ENCODE results near the gene ANKRD27.
"Not testable (repeated sequence)": the region's sequence is repeated elsewhere in the genome, so short reads cannot be mapped to it uniquely, and the experiment has no call there.

ANKRD27 gene

GRCh38 chr19:32611161-32611560 lies 63.8 kb downstream of the ANKRD27 start:
- peaks cover 35% of the 10 kb centered on the region for H3K36me3 ChIP-seq (ENCODE audit: control insufficient read depth, insufficient read depth, low read length)
- no peaks in the 10 kb centered on the region for H3K4me1 ChIP-seq (ENCODE audit: control insufficient read depth, insufficient read depth, low read length)
- H3K4me3 ChIP-seq (ENCODE audit: low read length), result no peak overlapping the region
- H3K9ac ChIP-seq (ENCODE audit: low read length), result no peak overlapping the region
- H3K27me3 ChIP-seq (ENCODE audit: control insufficient read depth, insufficient read depth, low read length), result no peaks in the 10 kb centered on the region
- H3K27ac ChIP-seq (ENCODE audit: low read depth, low read length), result no peak overlapping the region

DNA sequence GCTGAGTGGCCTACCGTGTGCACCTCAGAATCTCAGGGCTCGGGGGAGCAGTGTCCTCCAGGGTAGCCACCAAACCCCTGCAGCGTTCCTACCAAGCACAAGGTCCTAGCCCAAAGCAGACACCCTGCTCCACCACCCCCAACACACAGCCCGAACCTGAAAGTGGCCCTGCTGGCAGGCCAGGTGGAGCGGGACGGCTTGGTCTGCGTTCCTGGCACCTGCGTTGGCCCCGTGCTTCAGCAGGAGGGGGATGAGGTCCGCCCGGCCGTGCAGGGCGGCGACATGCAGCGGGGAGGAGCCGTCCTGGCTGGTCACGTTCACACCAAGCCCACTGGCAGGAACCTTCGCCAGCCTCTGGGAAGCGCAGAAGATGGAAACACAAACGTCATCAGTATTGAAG lies 67.5 kb downstream of the ANKRD27 start:
- H3K9ac ChIP-seq (ENCODE audit: low read length), result no peak overlapping the region
- H3K4me3 ChIP-seq (ENCODE audit: low read length), result no peak overlapping the region
- H3K27ac ChIP-seq (ENCODE audit: low read depth, low read length), result no peak overlapping the region
- H3K36me3 ChIP-seq (ENCODE audit: control insufficient read depth, insufficient read depth, low read length), result peaks cover 34% of the 10 kb centered on the region
- H3K4me1 ChIP-seq (ENCODE audit: control insufficient read depth, insufficient read depth, low read length), result no peaks in the 10 kb centered on the region
- H3K27me3 ChIP-seq (ENCODE audit: control insufficient read depth, insufficient read depth, low read length), result no peaks in the 10 kb centered on the region

DNA sequence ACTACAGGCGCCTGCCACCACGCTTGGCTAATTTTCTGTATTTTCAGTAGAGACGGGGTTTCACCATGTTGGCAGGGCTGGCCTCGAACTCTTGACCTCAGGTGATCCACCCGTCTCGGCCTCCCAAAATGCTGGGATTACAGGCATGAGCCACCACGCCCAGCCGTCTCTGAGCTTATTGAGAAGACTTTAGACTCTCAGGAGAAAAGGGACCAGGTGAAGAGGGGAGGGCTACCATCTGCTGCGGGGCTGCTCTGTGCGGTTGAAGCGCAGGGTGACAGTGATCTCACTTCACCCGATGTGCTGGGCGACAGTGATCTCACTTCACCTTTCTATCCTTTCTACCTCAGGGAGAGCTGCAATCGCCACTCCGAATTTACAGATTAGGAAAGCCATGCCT lies 68.7 kb downstream of the ANKRD27 start:
- peaks cover 28% of the 10 kb centered on the region for H3K36me3 ChIP-seq (ENCODE audit: control insufficient read depth, insufficient read depth, low read length)
- H3K27me3 ChIP-seq (ENCODE audit: control insufficient read depth, insufficient read depth, low read length), result no peaks in the 10 kb centered on the region

DNA sequence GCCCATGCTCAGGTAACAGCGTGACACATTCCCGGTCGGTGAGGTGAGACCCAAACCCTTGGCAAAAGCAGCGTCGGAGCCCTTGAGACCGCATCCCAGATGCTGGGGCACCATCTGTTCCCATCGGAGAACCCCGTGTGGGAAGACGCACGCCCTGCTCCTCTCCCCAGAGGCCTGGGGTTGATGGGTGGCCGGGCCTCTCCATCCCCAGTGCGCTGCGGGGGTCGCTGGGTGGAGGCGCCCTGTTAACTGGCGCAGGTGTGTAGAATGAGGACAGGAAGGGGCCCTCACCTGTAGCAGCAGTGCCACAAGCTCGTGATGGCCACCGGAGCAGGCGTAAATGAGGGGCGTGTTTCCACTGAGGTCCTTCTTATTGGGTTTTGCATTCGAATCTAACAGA lies 69.4 kb downstream of the ANKRD27 start:
- H3K36me3 ChIP-seq (ENCODE audit: control insufficient read depth, insufficient read depth, low read length), result peaks cover 25% of the 10 kb centered on the region

More for the DNA sequence above, 68.7 kb downstream of the ANKRD27 start:
- no peak overlapping the region for H3K9ac ChIP-seq (ENCODE audit: low read length)
- no peaks in the 10 kb centered on the region for H3K4me1 ChIP-seq (ENCODE audit: control insufficient read depth, insufficient read depth, low read length)
- no peak overlapping the region for H3K4me3 ChIP-seq (ENCODE audit: low read length)
- no peak overlapping the region for H3K27ac ChIP-seq (ENCODE audit: low read depth, low read length)

GRCh38 chr19:32603961-32604360 lies 71.0 kb downstream of the ANKRD27 start:
- H3K4me3 ChIP-seq (ENCODE audit: low read length), result no peak overlapping the region
- no peaks in the 10 kb centered on the region for H3K4me1 ChIP-seq (ENCODE audit: control insufficient read depth, insufficient read depth, low read length)
- no peaks in the 10 kb centered on the region for H3K27me3 ChIP-seq (ENCODE audit: control insufficient read depth, insufficient read depth, low read length)
- H3K36me3 ChIP-seq (ENCODE audit: control insufficient read depth, insufficient read depth, low read length), result peaks cover 30% of the 10 kb centered on the region
- no peak overlapping the region for H3K27ac ChIP-seq (ENCODE audit: low read depth, low read length)
- no peak overlapping the region for H3K9ac ChIP-seq (ENCODE audit: low read length)

More for the DNA sequence above, 69.4 kb downstream of the ANKRD27 start:
- no peaks in the 10 kb centered on the region for H3K27me3 ChIP-seq (ENCODE audit: control insufficient read depth, insufficient read depth, low read length)
- no peaks in the 10 kb centered on the region for H3K4me1 ChIP-seq (ENCODE audit: control insufficient read depth, insufficient read depth, low read length)
- H3K4me3 ChIP-seq (ENCODE audit: low read length), result no peak overlapping the region
- no peak overlapping the region for H3K27ac ChIP-seq (ENCODE audit: low read depth, low read length)
- no peak overlapping the region for H3K9ac ChIP-seq (ENCODE audit: low read length)

DNA sequence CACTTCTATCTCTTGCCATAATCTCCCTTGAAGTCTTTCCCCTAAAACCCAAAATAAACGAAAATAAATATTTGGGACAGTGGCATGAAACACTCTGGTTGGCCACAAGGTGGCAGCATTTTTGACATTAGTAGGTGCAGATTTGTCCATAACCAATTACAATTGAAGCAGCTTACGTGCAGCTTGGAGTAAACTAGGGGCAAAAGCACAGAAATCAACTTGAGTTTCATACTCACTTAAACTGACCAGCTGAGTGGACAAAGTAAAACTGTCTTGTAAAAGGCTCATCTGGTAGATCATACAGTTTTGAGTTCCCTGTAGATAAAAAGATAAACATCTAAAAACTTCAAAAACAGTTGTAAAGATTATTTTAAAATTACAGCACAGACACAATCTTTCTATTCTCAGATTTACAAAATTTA lies 75.2 kb downstream of the ANKRD27 start:
- H3K27me3 ChIP-seq (ENCODE audit: control insufficient read depth, insufficient read depth, low read length), result no peaks in the 10 kb centered on the region
- H3K4me1 ChIP-seq (ENCODE audit: control insufficient read depth, insufficient read depth, low read length), result no peaks in the 10 kb centered on the region
- H3K27ac ChIP-seq (ENCODE audit: low read depth, low read length), result no peak overlapping the region
- peaks cover 29% of the 10 kb centered on the region for H3K36me3 ChIP-seq (ENCODE audit: control insufficient read depth, insufficient read depth, low read length)
- no peak overlapping the region for H3K4me3 ChIP-seq (ENCODE audit: low read length)
- H3K9ac ChIP-seq (ENCODE audit: low read length), result no peak overlapping the region

- H3K4me3 ChIP-seq (ENCODE audit: low read length), result no peak overlapping the region
- no peaks in the 10 kb centered on the region for H3K27me3 ChIP-seq (ENCODE audit: control insufficient read depth, insufficient read depth, low read length)
- no peak overlapping the region for H3K9ac ChIP-seq (ENCODE audit: low read length)
- no peaks in the 10 kb centered on the region for H3K4me1 ChIP-seq (ENCODE audit: control insufficient read depth, insufficient read depth, low read length)
- H3K27ac ChIP-seq (ENCODE audit: low read depth, low read length), result no peak overlapping the region
- peaks cover 29% of the 10 kb centered on the region for H3K36me3 ChIP-seq (ENCODE audit: control insufficient read depth, insufficient read depth, low read length)
Measured at GRCh38 chr19:32599258-32599657, 75.7 kb downstream of the ANKRD27 start.

- Histone ChIP-seq H3K27me3 (ENCODE audit: control insufficient read depth, insufficient read depth, low read length) (no peaks in the 10 kb centered on the region), H3K9ac (ENCODE audit: low read length) (no peak overlapping the region), H3K4me3 (ENCODE audit: low read length) (no peak overlapping the region), H3K36me3 (ENCODE audit: control insufficient read depth, insufficient read depth, low read length) (peaks cover 20% of the 10 kb centered on the region), H3K4me1 (ENCODE audit: control insufficient read depth, insufficient read depth, low read length) (no peaks in the 10 kb centered on the region), H3K27ac (ENCODE audit: low read depth, low read length) (no peak overlapping the region)
Measured at GRCh38 chr19:32598022-32598421, 77.0 kb downstream of the ANKRD27 start.

- Histone ChIP-seq H3K4me3 (ENCODE audit: low read length) (no peak overlapping the region), H3K36me3 (ENCODE audit: control insufficient read depth, insufficient read depth, low read length) (peaks cover 22% of the 10 kb centered on the region), H3K27ac (ENCODE audit: low read depth, low read length) (no peak overlapping the region), H3K9ac (ENCODE audit: low read length) (no peak overlapping the region), H3K4me1 (ENCODE audit: control insufficient read depth, insufficient read depth, low read length) (no peaks in the 10 kb centered on the region), H3K27me3 (ENCODE audit: control insufficient read depth, insufficient read depth, low read length) (no peaks in the 10 kb centered on the region)
Measured at GRCh38 chr19:32595491-32595890, 79.5 kb downstream of the ANKRD27 start.

DNA sequence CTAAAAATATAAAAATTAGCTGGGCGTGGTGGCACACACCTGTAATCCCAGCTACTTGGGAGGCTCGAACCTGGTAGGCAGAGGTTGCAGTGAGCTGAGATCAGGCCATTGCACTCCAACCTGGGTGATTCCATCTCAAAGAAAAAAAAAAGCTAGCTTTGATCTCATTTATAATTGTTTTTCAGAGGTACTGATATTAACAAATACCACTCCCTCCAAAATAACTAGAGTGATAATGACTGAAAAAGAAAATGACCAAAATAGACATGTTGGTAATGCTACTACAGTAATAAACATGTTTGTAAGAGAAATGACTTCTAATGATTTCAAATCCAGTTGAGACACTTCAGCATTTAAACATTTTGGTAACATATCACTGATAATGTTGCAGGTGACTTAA lies 81.0 kb downstream of the ANKRD27 start:
- Histone ChIP-seq H3K9ac (ENCODE audit: low read length) (no peak overlapping the region), H3K4me3 (ENCODE audit: low read length) (no peak overlapping the region), H3K36me3 (ENCODE audit: control insufficient read depth, insufficient read depth, low read length) (peaks cover 17% of the 10 kb centered on the region), H3K4me1 (ENCODE audit: control insufficient read depth, insufficient read depth, low read length) (no peaks in the 10 kb centered on the region), H3K27me3 (ENCODE audit: control insufficient read depth, insufficient read depth, low read length) (no peaks in the 10 kb centered on the region), H3K27ac (ENCODE audit: low read depth, low read length) (no peak overlapping the region)

DNA sequence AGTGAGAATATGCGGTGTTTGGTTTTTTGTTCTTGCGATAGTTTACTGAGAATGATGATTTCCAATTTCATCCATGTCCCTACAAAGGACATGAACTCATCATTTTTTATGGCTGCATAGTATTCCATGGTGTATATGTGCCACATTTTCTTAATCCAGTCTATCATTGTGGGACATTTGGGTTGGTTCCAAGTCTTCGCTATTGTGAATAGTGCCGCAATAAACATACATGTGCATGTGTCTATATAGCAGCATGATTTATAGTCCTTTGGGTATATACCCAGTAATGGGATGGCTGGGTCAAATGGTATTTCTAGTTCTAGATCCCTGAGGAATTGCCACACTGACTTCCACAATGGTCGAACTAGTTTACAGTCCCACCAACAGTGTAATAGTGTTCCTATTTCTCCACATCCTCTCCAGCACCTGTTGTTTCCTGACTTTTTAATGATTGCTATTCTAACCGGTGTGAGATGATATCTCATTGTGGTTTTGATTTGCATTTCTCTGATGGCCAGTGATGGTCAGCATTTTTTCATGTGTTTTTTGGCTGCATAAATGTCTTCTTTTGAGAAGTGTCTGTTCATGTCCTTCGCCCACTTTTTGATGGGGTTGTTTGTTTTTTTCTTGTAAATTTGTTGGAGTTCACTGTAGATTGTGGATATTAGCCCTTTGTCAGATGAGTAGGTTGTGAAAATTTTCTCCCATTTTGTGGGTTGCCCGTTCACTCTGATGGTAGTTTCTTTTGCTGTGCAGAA lies 87.1 kb downstream of the ANKRD27 start:
- not testable (repeated sequence) for H3K4me1 ChIP-seq (ENCODE audit: control insufficient read depth, insufficient read depth, low read length); H3K9ac ChIP-seq (ENCODE audit: low read length); H3K27ac ChIP-seq (ENCODE audit: low read depth, low read length); H3K4me3 ChIP-seq (ENCODE audit: low read length); H3K36me3 ChIP-seq (ENCODE audit: control insufficient read depth, insufficient read depth, low read length); H3K27me3 ChIP-seq (ENCODE audit: control insufficient read depth, insufficient read depth, low read length)

GRCh38 chr19:32581705-32582179 lies 93.2 kb downstream of the ANKRD27 start:
- H3K36me3 ChIP-seq (ENCODE audit: control insufficient read depth, insufficient read depth, low read length), result peaks cover 9% of the 10 kb centered on the region
- H3K4me3 ChIP-seq (ENCODE audit: low read length), result peak overlapping the region; percentile 95
- H3K27ac ChIP-seq (ENCODE audit: low read depth, low read length), result no peak overlapping the region
- peaks cover 3% of the 10 kb centered on the region for H3K4me1 ChIP-seq (ENCODE audit: control insufficient read depth, insufficient read depth, low read length)
- H3K27me3 ChIP-seq (ENCODE audit: control insufficient read depth, insufficient read depth, low read length), result no peaks in the 10 kb centered on the region
- peak overlapping the region; percentile 88 for H3K9ac ChIP-seq (ENCODE audit: low read length)

Measured in rectal smooth muscle tissue (tissue), 1 donor.